MM.1S (cell line): Measurements from ENCODE around the gene SORD.
A peak's percentile ranks its signal among the peaks of the same experiment; 100 is the strongest.
"Not testable (repeated sequence)": the region's sequence is repeated elsewhere in the genome, so short reads cannot be mapped to it uniquely, and the experiment has no call there.

Source experiments
- DNase-seq: peaks from one replicate; pipeline ENCODE4 v3.0.0-alpha.2; 2015
- H2AFZ ChIP-seq: fragments of 300-600 bp; sonication (generic); 2 replicates; pipeline ENCODE4 v1.6.0; 2016; ENCODE audit warnings: antibody characterized with exemption, low read length
- H3F3A ChIP-seq: fragments of 300-600 bp; sonication (generic); 2 replicates; pipeline ENCODE4 v1.6.1; 2016; ENCODE audit warnings: mild to moderate bottlenecking, antibody characterized with exemption, low read length, moderate library complexity, mixed read lengths; ENCODE audit not compliant: insufficient read depth
- H3K27ac ChIP-seq: fragments of 300-600 bp; sonication (generic); 2 replicates; pipeline ENCODE4 v1.5.1; 2016; ENCODE audit warnings: mild to moderate bottlenecking, low read length
- H3K27me3 ChIP-seq: fragments of 300-600 bp; sonication (generic); replicated peaks from 2 replicates; pipeline ENCODE4 v1.6.0; 2016; ENCODE audit warnings: low read length; ENCODE audit not compliant: insufficient read depth
- H3K36me3 ChIP-seq: fragments of 300-600 bp; sonication (generic); replicated peaks from 2 replicates; pipeline ENCODE4 v1.6.1; 2016; ENCODE audit warnings: mild to moderate bottlenecking, low read length, mixed read lengths; ENCODE audit not compliant: insufficient read depth
- H3K4me1 ChIP-seq: fragments of 300-600 bp; sonication (generic); 2 replicates; pipeline ENCODE4 v1.6.1; 2016; ENCODE audit warnings: low read length, mixed read lengths
- H3K4me2 ChIP-seq: fragments of 300-600 bp; sonication (generic); 2 replicates; pipeline ENCODE4 v1.6.0; 2016; ENCODE audit warnings: low read depth, low read length
- H3K4me3 ChIP-seq: fragments of 300-600 bp; sonication (generic); 2 replicates; pipeline ENCODE4 v1.5.1; 2016; ENCODE audit warnings: low read length, mixed read lengths
- H3K79me2 ChIP-seq: fragments of 300-600 bp; sonication (generic); 2 replicates; pipeline ENCODE4 v1.6.1; 2016; ENCODE audit warnings: mixed run types, low read length, mixed read lengths
- H3K9ac ChIP-seq: fragments of 300-600 bp; sonication (generic); 2 replicates; pipeline ENCODE4 v1.6.1; 2016; ENCODE audit warnings: low read length, mixed read lengths
- H3K9me2 ChIP-seq: fragments of 300-600 bp; sonication (generic); replicated peaks from 2 replicates; pipeline ENCODE4 v1.6.1; 2016; ENCODE audit warnings: mild to moderate bottlenecking, low read length, mixed read lengths; ENCODE audit not compliant: insufficient read depth
- H3K9me3 ChIP-seq: fragments of 300-600 bp; sonication (generic); replicated peaks from 2 replicates; pipeline ENCODE4 v1.6.1; 2016; ENCODE audit warnings: mild to moderate bottlenecking, low read length, mixed read lengths; ENCODE audit not compliant: insufficient read depth
- H4K20me1 ChIP-seq: fragments of 300-600 bp; sonication (generic); 2 replicates; pipeline ENCODE4 v1.6.1; 2016; ENCODE audit warnings: mild to moderate bottlenecking, low read length, moderate library complexity, mixed read lengths; ENCODE audit not compliant: insufficient read depth
- CTCF ChIP-seq: fragments of 300-600 bp; sonication (generic); IDR thresholded peaks from 2 replicates; pipeline ENCODE4 v1.5.1; 2016; ENCODE audit warnings: antibody characterized with exemption, low read length, mixed read lengths
- EZH2 ChIP-seq: fragments of 300-600 bp; sonication (generic); optimal IDR thresholded peaks from 2 replicates; pipeline ENCODE3; 2017; ENCODE audit warnings: low read depth, mild to moderate bottlenecking, antibody characterized with exemption, low read length, mixed read lengths
- EZH2phosphoT487 ChIP-seq: fragments of 300-600 bp; sonication (generic); IDR thresholded peaks from 2 replicates; pipeline ENCODE4 v1.6.1; 2018; ENCODE audit warnings: antibody characterized with exemption, low read length

SORD gene

GRCh38 chr15:45021348-45021747, 1.6 kb upstream of the SORD start:
- no peak overlapping the region for H3K9ac ChIP-seq

GRCh38 chr15:45023659-45024225, 747 bp downstream of the SORD start:
- no peak for DNase-seq
- Histone ChIP-seq H3K27ac (no peak overlapping the region), H2AFZ (peak overlapping the region; percentile 98)

More at GRCh38 chr15:45021348-45021747, 1.6 kb upstream of the SORD start:
- Histone ChIP-seq H3K9me2 (no peaks in the 10 kb centered on the region), H3K27me3 (no peaks in the 10 kb centered on the region), H4K20me1 (no peaks in the 10 kb centered on the region), H3K36me3 (no peaks in the 10 kb centered on the region), H3K4me2 (no peak overlapping the region), H3K4me1 (peaks cover 7% of the 10 kb centered on the region; the same call in 1 of the 2 replicates), H3K9me3 (no peaks in the 10 kb centered on the region), H3K27ac (no peak overlapping the region), H3K79me2 (no peaks in the 10 kb centered on the region), H2AFZ (no peak overlapping the region), H3K4me3 (no peak overlapping the region), H3F3A (no peaks in the 10 kb centered on the region)
- no peak for TF ChIP-seq EZH2phosphoT487
- TF ChIP-seq EZH2, result no peak
- DNase-seq, result no peak

GRCh38 chr15:45024649-45025048, 1.7 kb downstream of the SORD start:
- H3K9me3 ChIP-seq, H3K79me2 ChIP-seq, DNase-seq, H3K9me2 ChIP-seq, H3K36me3 ChIP-seq, H4K20me1 ChIP-seq, H3K4me2 ChIP-seq, H3K27ac ChIP-seq, H3K9ac ChIP-seq, H3K27me3 ChIP-seq, H3K4me3 ChIP-seq, H3K4me1 ChIP-seq, H2AFZ ChIP-seq, H3F3A ChIP-seq: not testable (repeated sequence)

More at GRCh38 chr15:45023659-45024225, 747 bp downstream of the SORD start:
- no peaks in the 10 kb centered on the region for H4K20me1 ChIP-seq
- H3K27me3 ChIP-seq, result no peaks in the 10 kb centered on the region
- no peaks in the 10 kb centered on the region for H3K36me3 ChIP-seq
- peak overlapping the region; percentile 96 for H3K4me2 ChIP-seq
- H3K79me2 ChIP-seq, result no peaks in the 10 kb centered on the region
- no peaks in the 10 kb centered on the region for H3F3A ChIP-seq
- TF ChIP-seq EZH2phosphoT487 (no peak), CTCF (no peak)
- no peaks in the 10 kb centered on the region for H3K9me3 ChIP-seq
- peak overlapping the region; percentile 78 for H3K4me3 ChIP-seq
- peaks cover 7% of the 10 kb centered on the region; the same call in 1 of the 2 replicates for H3K4me1 ChIP-seq
- H3K9ac ChIP-seq, result peak overlapping the region; percentile 72; the same call in 1 of the 2 replicates
- H3K9me2 ChIP-seq, result no peaks in the 10 kb centered on the region

GRCh38 chr15:45025627-45026026, 2.6 kb downstream of the SORD start:
- not testable (repeated sequence) for H3K9ac ChIP-seq, H3K27ac ChIP-seq, H3K4me3 ChIP-seq, H3K27me3 ChIP-seq, H2AFZ ChIP-seq, H3K9me3 ChIP-seq, DNase-seq, H3K36me3 ChIP-seq, H3K9me2 ChIP-seq, H3F3A ChIP-seq, H3K4me2 ChIP-seq, H3K79me2 ChIP-seq, H4K20me1 ChIP-seq, H3K4me1 ChIP-seq
